ENCODE data around the gene SNTA1.

SNTA1 gene

DNA sequence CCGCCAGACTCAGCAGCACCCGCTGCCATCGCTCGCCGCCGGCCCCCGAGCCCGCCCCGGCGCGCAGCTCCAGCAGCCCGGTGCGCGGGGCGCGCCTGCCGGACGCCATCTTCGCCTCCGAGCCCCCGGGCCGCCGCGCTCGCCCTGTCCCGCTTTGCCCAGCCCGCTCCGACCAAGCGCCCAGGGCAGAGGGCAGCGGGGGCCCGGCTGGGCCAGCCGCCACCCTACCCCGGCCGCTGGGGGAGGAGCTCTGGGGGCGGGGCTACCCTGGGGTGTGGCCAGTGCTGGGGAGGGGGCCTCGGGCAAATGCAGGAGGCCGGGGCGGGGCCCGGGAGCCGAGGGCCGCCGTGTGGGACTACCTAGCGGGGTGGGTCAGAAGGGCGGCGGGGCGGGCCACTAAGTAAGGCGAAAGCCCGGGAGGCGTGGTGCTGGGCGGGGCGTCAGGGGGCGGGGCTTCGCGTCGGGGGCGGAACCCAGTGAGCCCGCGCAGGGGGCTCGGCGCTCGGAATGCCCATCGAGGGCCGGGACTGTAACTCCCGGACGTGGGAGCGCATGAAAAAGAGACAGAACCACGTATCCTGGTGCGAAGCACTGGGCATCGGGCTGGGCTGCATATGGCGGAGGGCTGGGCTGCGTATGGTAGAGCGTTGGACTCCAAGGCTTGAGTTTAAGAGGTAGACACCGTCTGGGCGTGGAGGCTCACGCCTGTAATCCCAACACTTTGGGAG is at the start of gene SNTA1:
Gene SNTA1, minus strand, starts transcription at position 252 of the 728 bp plus-strand sequence. Its CDS starts 143 bp downstream, at position 109.
- H3K4me1 ChIP-seq (ENCODE audit: low read length) = peaks cover 30% of the 10 kb centered on the region
- H3K79me2 ChIP-seq (ENCODE audit: low read length) = no peaks in the 10 kb centered on the region
- no peak within 1 kb of the TSS for H3K27ac ChIP-seq (ENCODE audit: low read length)
- TF ChIP-seq, protein P1, sequence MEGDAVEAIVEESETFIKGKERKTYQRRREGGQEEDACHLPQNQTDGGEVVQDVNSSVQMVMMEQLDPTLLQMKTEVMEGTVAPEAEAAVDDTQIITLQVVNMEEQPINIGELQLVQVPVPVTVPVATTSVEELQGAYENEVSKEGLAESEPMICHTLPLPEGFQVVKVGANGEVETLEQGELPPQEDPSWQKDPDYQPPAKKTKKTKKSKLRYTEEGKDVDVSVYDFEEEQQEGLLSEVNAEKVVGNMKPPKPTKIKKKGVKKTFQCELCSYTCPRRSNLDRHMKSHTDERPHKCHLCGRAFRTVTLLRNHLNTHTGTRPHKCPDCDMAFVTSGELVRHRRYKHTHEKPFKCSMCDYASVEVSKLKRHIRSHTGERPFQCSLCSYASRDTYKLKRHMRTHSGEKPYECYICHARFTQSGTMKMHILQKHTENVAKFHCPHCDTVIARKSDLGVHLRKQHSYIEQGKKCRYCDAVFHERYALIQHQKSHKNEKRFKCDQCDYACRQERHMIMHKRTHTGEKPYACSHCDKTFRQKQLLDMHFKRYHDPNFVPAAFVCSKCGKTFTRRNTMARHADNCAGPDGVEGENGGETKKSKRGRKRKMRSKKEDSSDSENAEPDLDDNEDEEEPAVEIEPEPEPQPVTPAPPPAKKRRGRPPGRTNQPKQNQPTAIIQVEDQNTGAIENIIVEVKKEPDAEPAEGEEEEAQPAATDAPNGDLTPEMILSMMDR (IDR thresholded peaks at IDR 0.05; ENCODE audit: low read depth, low read length) = no peak
- TF ChIP-seq EZH2phosphoT487 (IDR thresholded peaks at IDR 0.05; ENCODE audit: low read depth) = no peak
- H3K4me3 ChIP-seq (ENCODE audit: low read length) = peak within 1 kb of the TSS; percentile 78
- no peaks in the 10 kb centered on the region for H4K20me1 ChIP-seq (ENCODE audit: insufficient read depth, low read length)
- H3K27me3 ChIP-seq (ENCODE audit: low read depth, low read length) = peaks cover 10% of the 10 kb centered on the region; the same call in 1 of the 2 replicates
- no peaks in the 10 kb centered on the region for H3K9me3 ChIP-seq (ENCODE audit: insufficient read depth, low read length)
- H3K4me2 ChIP-seq (ENCODE audit: low read length) = peak within 1 kb of the TSS; percentile 97
- peak within 1 kb of the TSS; percentile 49 for H3K9ac ChIP-seq (ENCODE audit: low read length)
- H2AFZ ChIP-seq (ENCODE audit: low read depth, low read length) = peak within 1 kb of the TSS; percentile 50
- H3K36me3 ChIP-seq (replicated peaks; ENCODE audit: low read depth, low read length) = no peaks in the 10 kb centered on the region

- peak overlapping the region; percentile 70 for H3K9ac ChIP-seq (ENCODE audit: low read length)
- H2AFZ ChIP-seq (ENCODE audit: low read depth, low read length) = no peak overlapping the region
- H3K4me3 ChIP-seq (ENCODE audit: low read length) = peak overlapping the region; percentile 86
- H3K9me3 ChIP-seq (ENCODE audit: insufficient read depth, low read length) = no peaks in the 10 kb centered on the region
- H4K20me1 ChIP-seq (ENCODE audit: insufficient read depth, low read length) = peaks cover 5% of the 10 kb centered on the region; the same call in 1 of the 2 replicates
- H3K79me2 ChIP-seq (ENCODE audit: low read length) = peaks cover 11% of the 10 kb centered on the region
- H3K27me3 ChIP-seq (ENCODE audit: low read depth, low read length) = no peaks in the 10 kb centered on the region
- peak overlapping the region; percentile 87 for H3K4me2 ChIP-seq (ENCODE audit: low read length)
- no peaks in the 10 kb centered on the region for H3K36me3 ChIP-seq (replicated peaks; ENCODE audit: low read depth, low read length)
- peaks cover 8% of the 10 kb centered on the region for H3K4me1 ChIP-seq (ENCODE audit: low read length)
- no peak overlapping the region for H3K27ac ChIP-seq (ENCODE audit: low read length)
- no peak for TF ChIP-seq EZH2phosphoT487 (IDR thresholded peaks at IDR 0.05; ENCODE audit: low read depth)
- TF ChIP-seq, protein P1 (IDR thresholded peaks at IDR 0.05; ENCODE audit: low read depth, low read length) = no peak
These were observed 47.5 kb upstream of the SNTA1 start for GRCh38 chr20:33490934-33491656.

GRCh38 chr20:33490023-33490933 is 46.7 kb upstream of the SNTA1 start, which contains the start of gene CBFA2T2:
Gene CBFA2T2 (plus strand): TSS chr20:33490096. CDS start chr20:33490268, 172 bp downstream.
- H3K36me3 ChIP-seq (replicated peaks; ENCODE audit: low read depth, low read length) = no peaks in the 10 kb centered on the region
- H3K79me2 ChIP-seq (ENCODE audit: low read length) = peaks cover 11% of the 10 kb centered on the region
- no peaks in the 10 kb centered on the region for H3K27me3 ChIP-seq (ENCODE audit: low read depth, low read length)
- H3K4me2 ChIP-seq (ENCODE audit: low read length) = peak within 1 kb of the TSS; percentile 87
- peaks cover 8% of the 10 kb centered on the region for H3K4me1 ChIP-seq (ENCODE audit: low read length)
- H3K9me3 ChIP-seq (ENCODE audit: insufficient read depth, low read length) = no peaks in the 10 kb centered on the region
- H2AFZ ChIP-seq (ENCODE audit: low read depth, low read length) = peak within 1 kb of the TSS; percentile 58
- H3K9ac ChIP-seq (ENCODE audit: low read length) = peak within 1 kb of the TSS; percentile 72
- TF ChIP-seq EZH2phosphoT487 (IDR thresholded peaks at IDR 0.05; ENCODE audit: low read depth) = no peak
- TF ChIP-seq, protein P1 (IDR thresholded peaks at IDR 0.05; ENCODE audit: low read depth, low read length) = no peak
- H3K4me3 ChIP-seq (ENCODE audit: low read length) = peak within 1 kb of the TSS; percentile 86
- peak within 1 kb of the TSS; percentile 41 for H3K27ac ChIP-seq (ENCODE audit: low read length)
- H4K20me1 ChIP-seq (ENCODE audit: insufficient read depth, low read length) = 0 out of 2 replicates have a peak, but pooled peaks cover 3% of the 10 kb centered on the region
